SJSA1 (cell line): Measurements from ENCODE around the gene DZANK1. TPM values are rescaled to one million over a fixed set of nuclear protein-coding genes. Genes with fewer than 3 reads are reported as not detected.
"Not testable (repeated sequence)": the region's sequence is repeated elsewhere in the genome, so short reads cannot be mapped to it uniquely, and the experiment has no call there.

Source experiments
- DNase-seq, 2 experiments: peaks; one replicate each; pipeline ENCODE4 v3.0.0-alpha.2; 2015 to 2020; ENCODE audit warnings: low spot score in 2 of 2, low read depth in 1 of 2
- H3K27ac ChIP-seq: fragments of 250-450 bp; sonication (Bioruptor Pico); 2 replicates; pipeline ENCODE4 v1.5.1; 2020; ENCODE audit warnings: mild to moderate bottlenecking, moderate library complexity
- H3K27me3 ChIP-seq: fragments of 250-450 bp; sonication (Bioruptor Pico); replicated peaks from 2 replicates; pipeline ENCODE4 v1.5.1; 2020; ENCODE audit warnings: mild to moderate bottlenecking, moderate library complexity
- H3K36me3 ChIP-seq: fragments of 250-450 bp; sonication (Bioruptor Pico); 2 replicates; pipeline ENCODE4 v1.5.1; 2020; ENCODE audit warnings: mild to moderate bottlenecking
- H3K4me1 ChIP-seq: fragments of 250-450 bp; sonication (Bioruptor Pico); replicated peaks from 2 replicates; pipeline ENCODE4 v1.6.1; 2021; ENCODE audit warnings: mild to moderate bottlenecking
- H3K4me3 ChIP-seq: fragments of 250-450 bp; sonication (Bioruptor Pico); 2 replicates; pipeline ENCODE4 v1.5.1; 2020; ENCODE audit warnings: mild to moderate bottlenecking
- H3K9me3 ChIP-seq: fragments of 250-450 bp; sonication (Bioruptor Pico); replicated peaks from 2 replicates; pipeline ENCODE4 v1.5.1; 2020; ENCODE audit warnings: mild to moderate bottlenecking
- total RNA-seq: library from RNA; depleted of rRNA; stranded (reverse); fragments of >200 nt; shearing (Covaris generic); gene quantifications from 2 replicates; pipeline ENCODE4 v1.2.3, GENCODE V29; 2014; rRNA removed

The DZANK1 gene
- 0.97 and 1.1 TPM in 2 replicates for total RNA-seq

DNA sequence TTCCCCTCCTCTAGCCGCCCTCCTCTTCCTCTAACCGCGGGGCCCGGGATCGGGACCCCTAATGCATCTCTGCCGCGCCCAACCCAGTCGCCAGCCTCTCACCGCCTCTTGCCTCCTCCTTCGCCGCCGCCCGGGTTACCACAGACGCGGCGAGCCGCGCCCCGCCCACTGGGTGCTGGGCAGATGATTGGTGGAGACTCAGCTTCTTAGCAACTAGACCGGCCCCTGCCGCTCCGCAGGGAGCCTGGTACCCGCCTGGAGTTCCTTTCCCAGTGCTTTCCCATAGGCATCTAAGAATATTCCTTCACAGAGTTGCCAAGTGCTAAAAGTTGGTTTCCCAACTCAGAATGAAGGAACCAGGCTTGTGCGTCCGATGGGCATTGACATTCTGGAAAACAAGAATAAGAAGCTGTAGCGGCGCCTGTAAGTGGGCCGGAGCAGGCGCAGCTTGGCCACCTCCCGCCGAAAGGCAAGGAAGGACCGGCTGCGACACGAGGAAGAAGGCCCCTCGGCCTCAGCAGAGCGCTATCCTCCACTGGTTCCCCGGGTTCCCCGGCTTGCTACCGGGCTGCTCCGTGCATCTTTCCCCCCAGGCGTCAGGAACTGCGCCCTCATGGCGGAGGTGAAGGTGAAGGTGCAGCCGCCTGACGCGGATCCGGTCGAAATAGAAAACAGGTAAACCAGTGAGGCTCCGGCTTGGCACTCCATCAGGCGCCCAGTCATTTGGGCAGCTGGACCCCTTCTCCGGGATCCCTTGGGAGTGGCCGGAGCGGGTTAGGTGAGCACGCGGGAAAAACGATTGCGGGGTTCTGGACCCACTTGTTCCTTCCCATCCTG is at the start of gene DZANK1, which contains the start of gene POLR3F:
DZANK1 (minus strand) TSS at position 137 of the 837 bp plus-strand sequence. CDS start 1,672 bp downstream, outside the sequence.
POLR3F (plus strand) TSS at position 497 of the 837 bp plus-strand sequence; CDS start at position 614, 117 bp downstream.
- Histone ChIP-seq H3K36me3 (peaks cover 24% of the 10 kb centered on the region), H3K4me3 (peak within 1 kb of the TSS; percentile 61), H3K9me3 (no peaks in the 10 kb centered on the region), H3K27ac (peak within 1 kb of the TSS; percentile 91), H3K27me3 (no peaks in the 10 kb centered on the region), H3K4me1 (peaks cover 14% of the 10 kb centered on the region)
- DNase-seq = peak; percentile 96 to 98

DNA sequence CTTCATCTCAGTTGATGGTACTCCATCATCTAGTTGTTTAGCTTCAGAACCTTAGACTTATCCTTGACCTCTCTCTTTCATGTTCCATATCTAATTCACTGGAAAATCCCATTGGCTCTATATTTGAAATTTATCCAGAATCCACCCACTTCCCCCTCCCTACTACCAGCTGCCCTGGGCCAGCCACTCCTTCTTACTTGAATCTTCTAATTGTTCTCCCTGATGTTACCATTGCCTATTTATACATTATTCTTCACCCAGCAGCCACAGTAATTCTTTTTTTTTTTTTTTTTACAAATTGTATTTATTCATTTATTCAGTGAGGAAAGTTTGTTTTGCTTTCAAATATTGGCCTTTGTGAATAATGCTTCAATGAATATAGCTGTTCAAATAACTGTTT is 49.1 kb upstream of the DZANK1 start:
- H3K36me3 ChIP-seq = peaks cover 29% of the 10 kb centered on the region
- H3K4me3 ChIP-seq = no peak overlapping the region
- no peaks in the 10 kb centered on the region for H3K27me3 ChIP-seq
- H3K4me1 ChIP-seq = no peaks in the 10 kb centered on the region
- no peaks in the 10 kb centered on the region for H3K9me3 ChIP-seq
- H3K27ac ChIP-seq = no peak overlapping the region
- DNase-seq = no peak

DNA sequence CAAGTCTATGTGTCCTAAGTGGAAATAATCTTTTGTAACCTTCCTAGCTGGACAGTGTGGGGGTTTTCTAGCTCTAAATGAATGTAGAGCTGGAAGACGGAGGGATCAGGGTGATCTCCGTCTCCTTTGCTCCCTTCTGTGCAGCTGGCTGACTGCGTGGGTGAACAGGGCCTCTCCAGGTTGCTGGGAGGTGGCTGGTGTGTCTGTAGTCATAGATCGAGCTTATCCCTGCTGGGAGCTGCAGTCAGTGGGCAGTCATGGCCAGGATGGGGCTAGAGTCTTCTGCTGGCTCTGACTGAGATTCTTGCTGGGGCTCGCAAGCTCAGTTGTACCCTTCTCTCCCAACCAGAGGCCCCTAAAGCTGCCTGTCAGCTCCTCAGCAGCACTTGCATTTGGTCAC is 47.3 kb upstream of the DZANK1 start:
- DNase-seq = no peak
- Histone ChIP-seq H3K4me1 (no peaks in the 10 kb centered on the region), H3K36me3 (peaks cover 48% of the 10 kb centered on the region), H3K27ac (no peak overlapping the region), H3K27me3 (no peaks in the 10 kb centered on the region), H3K9me3 (no peaks in the 10 kb centered on the region), H3K4me3 (no peak overlapping the region)

DNA sequence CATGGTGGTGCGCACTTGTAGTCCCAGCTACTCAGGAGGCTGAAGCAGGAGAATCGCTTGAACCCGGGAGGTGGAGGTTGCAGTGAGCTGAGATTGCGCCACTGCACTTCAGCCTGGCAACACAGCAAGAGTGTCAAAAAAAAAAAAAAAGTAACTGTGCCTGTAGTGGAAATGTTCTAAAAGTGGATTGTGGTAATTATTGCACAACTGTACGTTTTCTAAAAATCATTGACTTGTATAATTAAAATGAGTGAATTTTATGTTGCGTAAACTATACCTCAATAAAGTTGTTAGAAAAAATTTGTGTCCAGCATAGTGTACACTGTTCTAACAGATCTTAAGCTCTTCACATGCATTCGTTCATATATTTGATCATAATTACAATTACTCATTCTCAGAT is 46.4 kb upstream of the DZANK1 start:
- H3K27me3 ChIP-seq = no peaks in the 10 kb centered on the region
- peaks cover 49% of the 10 kb centered on the region for H3K36me3 ChIP-seq
- no peak overlapping the region for H3K4me3 ChIP-seq
- DNase-seq = no peak
- no peak overlapping the region for H3K27ac ChIP-seq
- no peaks in the 10 kb centered on the region for H3K9me3 ChIP-seq
- peaks cover 8% of the 10 kb centered on the region; the same call in 1 of the 2 replicates for H3K4me1 ChIP-seq

DNA sequence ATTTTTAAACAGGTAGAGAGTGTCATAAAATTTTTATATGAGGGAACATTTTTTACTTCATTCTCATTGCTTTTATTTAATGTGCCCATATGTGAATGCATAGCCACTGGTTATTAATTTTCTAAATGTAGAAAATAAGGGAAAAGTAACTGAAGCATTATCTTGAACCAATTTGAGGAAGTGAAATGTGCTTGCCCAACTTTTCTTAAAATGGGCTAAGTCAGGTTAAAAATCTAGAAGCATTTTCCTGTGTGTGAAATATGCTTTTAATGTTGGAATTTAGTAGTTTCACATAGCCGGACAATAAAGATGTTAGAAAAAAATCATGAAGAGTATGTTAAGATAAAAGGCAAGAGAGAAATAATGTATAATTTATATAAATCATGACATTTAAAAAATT is 44.7 kb upstream of the DZANK1 start:
- peaks cover 49% of the 10 kb centered on the region for H3K36me3 ChIP-seq
- no peaks in the 10 kb centered on the region for H3K27me3 ChIP-seq
- peaks cover 13% of the 10 kb centered on the region for H3K4me1 ChIP-seq
- no peak for DNase-seq
- H3K27ac ChIP-seq = no peak overlapping the region
- no peak overlapping the region for H3K4me3 ChIP-seq
- H3K9me3 ChIP-seq = no peaks in the 10 kb centered on the region

DNA sequence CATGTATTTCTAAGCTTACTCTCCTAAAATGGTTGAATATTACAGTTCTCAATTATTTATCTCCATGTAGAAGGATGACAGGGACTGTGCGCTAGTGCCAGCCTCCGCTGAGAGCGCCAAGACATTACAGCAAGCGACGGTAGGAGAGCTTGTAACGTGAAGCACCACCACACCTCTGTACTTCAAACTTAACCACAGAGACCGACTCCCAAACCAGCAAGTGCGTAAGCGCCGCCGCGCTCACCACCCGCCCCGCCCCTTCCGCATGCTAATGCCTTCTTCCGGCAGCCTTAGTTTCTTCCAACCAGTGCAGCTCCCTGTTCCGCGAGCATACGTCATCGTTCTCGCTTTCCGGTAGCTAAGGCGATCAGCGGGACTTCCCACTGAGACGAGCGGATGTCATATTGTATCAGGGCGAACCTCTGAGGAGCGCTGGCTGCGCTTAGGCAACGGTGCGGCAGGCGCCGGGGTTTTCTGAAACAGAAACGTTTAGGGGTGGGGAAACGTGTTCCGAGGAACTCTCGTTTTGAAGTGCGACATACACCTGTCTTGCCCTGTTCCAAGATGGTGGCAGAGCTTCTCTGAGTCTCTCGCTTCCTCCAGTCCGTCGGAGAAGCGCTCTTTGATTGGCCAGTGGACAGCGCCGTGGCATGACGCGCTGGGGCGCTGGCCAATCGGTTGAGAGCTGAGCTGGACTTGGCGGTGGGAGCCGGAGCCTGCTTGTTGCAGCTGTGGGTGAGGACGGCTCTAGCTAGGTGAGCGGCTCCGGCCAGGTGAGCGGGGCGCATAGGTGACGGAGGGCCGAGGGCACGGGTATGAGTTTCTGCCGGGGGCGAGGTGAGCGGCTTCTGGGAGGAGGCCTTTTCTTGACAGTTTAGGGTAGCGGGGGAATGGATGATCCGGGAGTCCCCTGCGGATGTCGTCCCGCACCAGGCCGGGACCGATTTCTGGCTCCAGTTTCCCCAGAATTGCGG is 40.7 kb upstream of the DZANK1 start, which contains the start of gene SEC23B:
SEC23B (plus strand) TSS at position 723 of the 974 bp plus-strand sequence. CDS start 2,896 bp downstream, outside the sequence.
- peaks cover 13% of the 10 kb centered on the region for H3K4me1 ChIP-seq
- H3K27ac ChIP-seq = peak within 1 kb of the TSS; percentile 63
- H3K36me3 ChIP-seq = peaks cover 27% of the 10 kb centered on the region
- H3K27me3 ChIP-seq = no peaks in the 10 kb centered on the region
- no peaks in the 10 kb centered on the region for H3K9me3 ChIP-seq
- DNase-seq = peak; percentile 94 to 98
- H3K4me3 ChIP-seq = peak within 1 kb of the TSS; percentile 60

DNA sequence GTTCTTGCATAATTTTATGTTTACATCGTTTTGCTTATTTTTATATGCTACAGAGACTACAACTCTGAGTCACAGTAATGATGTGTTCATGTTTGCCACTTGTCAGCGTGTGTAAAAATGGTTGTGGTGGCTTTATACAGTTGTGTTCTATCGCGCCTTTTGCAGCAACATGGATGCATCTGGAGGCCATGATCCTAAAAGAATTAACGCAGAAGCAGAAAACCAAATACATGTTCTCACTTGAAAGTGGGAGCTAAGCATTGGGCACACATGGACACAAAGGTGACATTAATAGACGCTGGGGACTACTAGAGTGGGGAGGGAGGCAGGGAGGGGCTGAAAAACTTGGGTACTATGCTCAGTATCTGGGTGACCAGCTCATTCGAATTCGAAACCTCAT is 39.9 kb upstream of the DZANK1 start:
- no peak for DNase-seq
- H3K9me3 ChIP-seq = no peaks in the 10 kb centered on the region

DNA sequence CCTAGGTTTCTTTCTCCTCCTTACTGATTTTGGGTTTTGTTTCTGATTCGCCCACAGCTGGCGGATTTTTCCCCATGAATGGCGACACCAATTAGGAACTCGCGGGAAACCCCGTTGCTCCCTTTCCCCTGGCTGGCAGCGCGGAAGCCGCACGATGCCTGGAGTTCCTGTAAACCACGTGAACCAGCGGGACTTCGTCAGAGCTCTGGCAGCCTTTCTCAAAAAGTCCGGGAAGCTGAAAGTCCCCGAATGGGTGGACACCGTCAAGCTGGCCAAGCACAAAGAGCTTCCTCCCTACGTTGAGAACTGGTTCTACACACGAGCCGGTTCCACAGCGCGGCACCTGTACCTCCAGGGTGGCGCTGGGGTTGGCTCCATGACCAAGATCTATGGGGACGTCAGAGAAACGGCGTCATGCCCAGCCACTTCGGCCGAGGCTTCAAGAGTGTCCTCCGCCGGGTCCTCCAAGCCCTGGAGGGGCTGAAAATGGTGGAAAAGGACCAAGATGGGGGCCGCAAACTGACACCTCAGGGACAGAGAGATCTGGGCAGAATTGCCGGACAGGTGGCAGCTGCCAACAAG is 37.7 kb upstream of the DZANK1 start:
- no peak overlapping the region for H3K4me3 ChIP-seq
- no peak for DNase-seq
- no peak overlapping the region for H3K27ac ChIP-seq

More for the DNA sequence above, 39.9 kb upstream of the DZANK1 start:
- Histone ChIP-seq H3K4me3 (peak overlapping the region; percentile 60), H3K4me1 (peaks cover 13% of the 10 kb centered on the region), H3K36me3 (peaks cover 23% of the 10 kb centered on the region), H3K27me3 (no peaks in the 10 kb centered on the region), H3K27ac (peak overlapping the region; percentile 63)

DNA sequence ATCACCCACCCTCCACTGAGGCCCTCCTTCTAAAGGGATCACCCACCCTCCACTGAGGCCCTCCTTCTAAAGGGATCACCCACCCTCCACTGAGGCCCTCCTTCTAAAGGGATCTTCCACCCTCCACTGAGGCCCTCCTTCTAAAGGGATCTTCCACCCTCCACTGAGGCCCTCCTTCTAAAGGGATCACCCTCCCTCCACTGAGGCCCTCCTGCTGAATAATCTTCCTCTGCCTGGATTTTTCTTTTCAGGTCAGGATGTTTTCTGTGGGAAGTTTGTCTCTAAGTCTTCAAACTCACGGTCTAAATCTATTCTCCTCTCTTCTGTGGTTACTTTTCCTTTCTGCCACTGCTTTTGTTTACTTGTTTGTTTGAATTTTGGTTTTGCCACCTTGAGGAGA is 34.8 kb upstream of the DZANK1 start:
- DNase-seq, H3K4me3 ChIP-seq, H3K36me3 ChIP-seq, H3K27ac ChIP-seq, H3K9me3 ChIP-seq, H3K4me1 ChIP-seq, H3K27me3 ChIP-seq: not testable (repeated sequence)

More for the DNA sequence above, 37.7 kb upstream of the DZANK1 start:
- Histone ChIP-seq H3K27me3 (no peaks in the 10 kb centered on the region), H3K36me3 (peaks cover 6% of the 10 kb centered on the region), H3K9me3 (no peaks in the 10 kb centered on the region), H3K4me1 (peaks cover 13% of the 10 kb centered on the region)

DNA sequence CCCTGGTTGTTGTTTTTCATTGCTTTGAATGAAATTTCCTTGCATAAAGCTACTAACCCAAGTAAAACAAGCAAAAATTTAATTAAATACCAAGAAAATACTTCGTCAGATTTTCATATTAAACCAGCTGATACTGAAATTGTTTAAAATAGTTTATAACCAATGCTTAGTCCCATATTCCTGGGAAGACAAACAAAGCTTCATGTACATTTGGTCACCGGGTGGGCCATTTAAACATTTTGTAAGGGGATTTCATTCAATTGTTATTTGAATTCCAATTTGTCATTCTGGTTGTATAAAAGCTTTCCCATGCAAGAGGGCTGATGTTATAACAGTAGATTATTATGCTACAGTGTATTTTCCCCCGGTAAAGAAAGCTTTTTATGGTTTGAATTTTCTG is 30.8 kb upstream of the DZANK1 start:
- Histone ChIP-seq H3K27ac (no peak overlapping the region), H3K36me3 (peaks cover 1% of the 10 kb centered on the region; the same call in 1 of the 2 replicates), H3K4me1 (peaks cover 4% of the 10 kb centered on the region; the same call in 1 of the 2 replicates), H3K27me3 (no peaks in the 10 kb centered on the region), H3K9me3 (no peaks in the 10 kb centered on the region), H3K4me3 (no peak overlapping the region)
- no peak for DNase-seq

DNA sequence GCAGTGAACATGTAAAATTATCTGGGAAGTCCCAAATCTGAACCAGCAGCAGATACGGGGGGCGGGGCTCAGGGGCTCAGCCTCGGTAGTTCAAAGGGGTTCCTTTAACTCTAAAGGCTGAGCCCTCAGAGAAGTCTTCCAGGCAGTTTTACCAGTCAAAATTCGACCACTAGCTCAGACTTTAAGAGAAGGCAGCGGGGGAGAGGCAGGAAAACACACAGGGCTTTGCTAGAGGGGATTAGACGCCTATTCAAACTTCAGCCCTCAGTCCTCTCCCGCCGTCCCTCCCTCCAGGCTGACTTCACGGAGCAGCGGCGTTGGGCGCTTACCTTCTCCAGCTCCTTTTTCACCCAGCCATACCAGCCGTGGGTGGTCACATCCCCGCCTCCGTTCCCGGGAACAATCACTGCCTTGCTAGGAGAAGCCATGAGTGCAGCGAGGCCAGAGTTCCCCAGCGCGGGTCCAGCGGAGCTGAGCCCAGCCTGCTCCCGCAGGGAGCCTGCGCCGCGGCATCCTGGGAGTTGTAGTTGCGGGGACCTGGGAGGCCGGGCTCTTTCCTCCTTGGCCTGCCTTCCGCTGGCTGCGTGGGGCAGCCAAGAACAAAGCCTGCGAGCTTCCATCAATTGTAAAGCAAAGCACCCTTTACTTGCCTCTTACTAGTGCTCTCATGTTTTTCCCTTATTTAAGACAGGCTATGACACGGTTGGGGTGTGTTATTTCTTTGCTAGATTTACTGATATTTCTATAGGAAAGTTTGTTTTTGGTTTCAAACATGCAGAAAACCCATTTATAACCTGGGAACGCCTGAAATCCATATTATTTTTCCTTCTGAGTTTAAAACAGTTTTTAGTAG is 30.1 kb upstream of the DZANK1 start, which contains the start of gene RBBP9:
RBBP9 (minus strand) TSS at position 486 of the 853 bp plus-strand sequence; CDS start at position 428, 58 bp downstream.
- Histone ChIP-seq H3K27me3 (no peaks in the 10 kb centered on the region), H3K36me3 (peaks cover 7% of the 10 kb centered on the region; the same call in 1 of the 2 replicates), H3K27ac (no peak within 1 kb of the TSS), H3K4me1 (peaks cover 4% of the 10 kb centered on the region; the same call in 1 of the 2 replicates), H3K4me3 (peak within 1 kb of the TSS; percentile 66), H3K9me3 (no peaks in the 10 kb centered on the region)
- peak; percentile 73 to 85 for DNase-seq

DNA sequence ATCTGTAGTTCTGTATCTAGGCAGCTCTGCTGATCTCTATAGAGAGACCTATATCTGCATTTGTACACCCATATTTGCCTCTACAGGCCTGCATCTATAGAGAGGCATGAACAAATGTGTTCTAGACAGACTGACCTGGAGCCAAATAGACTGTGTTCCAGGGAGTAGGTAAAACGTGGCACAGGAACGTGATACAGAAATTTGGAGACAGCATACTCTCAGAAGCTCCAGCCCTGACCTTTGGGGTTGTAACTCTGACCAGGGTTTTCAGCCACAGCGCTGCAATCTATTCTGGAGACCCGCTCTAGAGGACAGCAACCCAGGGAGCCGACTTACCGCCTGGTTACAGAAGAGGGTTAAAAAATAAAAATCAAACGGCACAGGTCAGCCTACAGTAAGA is 29.2 kb upstream of the DZANK1 start:
- Histone ChIP-seq H3K4me1 (peaks cover 4% of the 10 kb centered on the region; the same call in 1 of the 2 replicates), H3K4me3 (no peak overlapping the region; the same call in 1 of the 2 replicates), H3K36me3 (peaks cover 11% of the 10 kb centered on the region; the same call in 1 of the 2 replicates), H3K9me3 (no peaks in the 10 kb centered on the region), H3K27ac (no peak overlapping the region), H3K27me3 (no peaks in the 10 kb centered on the region)
- DNase-seq = no peak
